Activated CD8-positive, alpha-beta memory T cell treated with anti-CD3 and anti-CD28 coated beads for 36 hours (primary cell): ENCODE results near the gene TMEM259. TPM values are rescaled to one million over a fixed set of nuclear protein-coding genes. Genes with fewer than 3 reads are reported as not detected.

ENCODE experiments used
- CTCF ChIA-PET: fragments of 350-600 bp; sonication (Branson Sonifier 250); formaldehyde crosslinking; loops from one replicate; lab custom pipeline; 2021; ENCODE audit warnings: antibody characterized with exemption; lab: Charles Lee
- POLR2A ChIA-PET: fragments of 350-600 bp; sonication (Branson Sonifier 250); formaldehyde crosslinking; loops from one replicate; lab custom pipeline; 2021; ENCODE audit warnings: antibody characterized with exemption; lab: Charles Lee
- total RNA-seq, 2 experiments: library from RNA; stranded (reverse); gene quantifications; one replicate each; pipeline ENCODE4 v1.2.3, GENCODE V29; 2021

TMEM259 gene
- total RNA-seq, 2 experiments from 2014 or later, result 132 to 141 TPM

DNA sequence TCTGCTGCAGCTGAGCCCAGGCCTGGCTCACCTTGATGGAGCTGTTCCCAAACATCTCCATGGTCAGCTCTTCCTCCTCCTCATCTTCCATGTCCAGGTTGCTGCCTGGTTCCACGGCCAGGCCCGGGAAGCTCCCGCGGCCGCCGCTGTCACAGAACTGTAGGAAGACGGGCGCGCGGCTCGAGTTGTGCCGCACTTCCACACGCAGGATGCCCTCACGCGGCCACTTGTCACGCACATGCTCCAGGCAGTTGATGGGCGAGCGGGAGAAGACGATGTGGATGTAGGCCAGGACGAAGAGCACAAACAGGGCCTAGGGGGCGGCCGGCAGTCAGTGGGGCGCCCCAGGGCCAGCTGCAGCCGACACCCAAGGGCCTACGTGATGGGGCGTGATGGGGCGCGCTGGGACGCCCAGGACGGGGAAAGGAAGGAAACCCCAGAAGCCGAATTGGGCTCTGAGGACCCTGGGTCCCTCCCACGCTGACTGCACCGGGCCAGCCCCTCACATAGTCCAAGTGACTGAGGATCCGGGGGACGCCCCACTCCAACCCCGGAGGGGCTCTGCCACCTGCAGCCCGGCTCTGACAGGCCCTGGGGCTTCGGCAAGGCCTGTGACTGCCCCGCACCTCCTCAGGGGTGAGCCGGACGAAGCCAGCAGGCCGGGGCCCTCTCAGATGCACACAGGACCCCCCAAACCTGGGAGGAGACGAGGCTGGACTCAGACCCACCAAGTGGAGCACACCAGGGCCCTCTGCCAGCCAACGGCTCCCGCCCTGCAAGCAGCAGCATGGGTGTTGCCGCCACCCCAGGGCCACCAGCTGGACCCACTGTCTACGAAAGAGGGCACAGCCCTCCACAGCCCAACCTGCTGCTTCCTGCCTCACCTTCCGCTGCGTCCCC is 6.5 kb downstream of the TMEM259 start:
- CTCF ChIA-PET, result interaction anchor here (0.5 kb wide), 1 partner anchor 244 kb away, joined by 4 read pairs; no protein-coding TSS in a partner anchor
- POLR2A ChIA-PET, result interaction anchor here (0.5 kb wide), 1 partner anchor 162 kb away, joined by 3 read pairs; no protein-coding TSS in a partner anchor

DNA sequence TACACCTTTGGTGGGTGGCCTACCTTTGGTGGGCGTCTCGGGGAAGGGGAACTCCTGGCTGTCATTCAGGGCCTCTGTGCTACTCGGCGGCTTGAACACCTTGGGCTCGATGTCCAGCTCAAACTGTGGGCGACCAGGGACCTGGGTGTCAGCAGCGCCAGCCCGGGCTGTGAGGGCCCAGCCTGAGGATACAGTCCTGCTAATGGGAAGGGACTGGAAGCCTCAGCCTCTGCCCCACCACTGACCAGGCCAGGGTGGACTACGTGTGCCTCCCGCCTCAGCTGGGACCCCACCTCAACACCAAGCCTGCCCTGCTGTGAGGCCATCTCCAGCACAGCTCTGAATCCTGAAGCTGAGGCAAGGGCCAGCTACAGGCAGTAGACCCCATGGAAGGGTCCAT is 7.7 kb downstream of the TMEM259 start:
- ChIA-PET POLR2A (interaction anchor here (0.5 kb wide), 1 partner anchor 232 kb away, joined by 3 read pairs; no protein-coding TSS in a partner anchor), CTCF (no interaction called here)

DNA sequence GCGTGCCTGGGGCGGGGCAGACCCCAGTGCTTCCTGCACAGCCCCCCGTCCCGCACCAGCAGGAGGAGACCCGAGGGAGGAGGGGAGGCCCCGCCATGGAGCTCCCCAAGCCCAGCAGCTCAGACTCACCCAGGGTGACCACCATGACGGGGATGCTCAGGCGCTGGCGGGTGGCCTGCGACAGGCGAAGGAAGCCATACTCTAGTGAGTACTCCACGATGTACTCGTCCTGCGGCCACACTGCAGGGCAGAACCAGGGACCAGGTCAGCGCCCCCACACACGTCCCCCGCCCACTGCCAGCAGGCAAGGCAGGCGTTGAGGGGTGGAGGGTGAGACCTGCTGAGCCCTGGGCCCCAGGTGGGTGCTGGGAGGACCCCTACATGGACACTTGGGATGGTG is 8.6 kb downstream of the TMEM259 start:
- POLR2A ChIA-PET, result no interaction called here
- CTCF ChIA-PET, result no interaction called here

DNA sequence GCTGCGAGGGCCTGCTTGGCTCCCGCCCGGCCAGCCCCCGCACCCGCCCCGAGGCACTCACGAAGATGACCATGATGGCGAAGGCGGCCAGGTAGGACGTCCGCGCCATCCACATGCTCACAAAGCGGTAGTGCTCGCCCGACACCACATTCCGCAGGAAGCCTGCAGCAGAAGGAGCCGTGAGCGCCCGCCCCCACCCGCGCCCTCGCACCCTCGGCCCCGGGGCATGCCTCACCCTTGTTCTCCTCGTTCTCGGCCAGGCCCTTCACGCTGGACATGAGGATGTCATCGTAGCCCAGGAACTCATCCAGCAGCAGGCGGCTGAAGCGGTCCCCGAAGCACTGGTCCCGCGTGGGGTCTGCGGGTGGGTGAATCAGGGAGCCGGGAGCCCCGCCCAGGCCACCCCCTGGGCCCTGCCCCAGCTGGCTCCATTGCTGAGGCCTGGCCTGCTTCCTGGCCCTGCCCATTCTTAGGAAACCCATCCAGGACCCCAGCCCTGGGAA is 9.0 kb downstream of the TMEM259 start:
- CTCF ChIA-PET, result no interaction called here
- POLR2A ChIA-PET, result no interaction called here

DNA sequence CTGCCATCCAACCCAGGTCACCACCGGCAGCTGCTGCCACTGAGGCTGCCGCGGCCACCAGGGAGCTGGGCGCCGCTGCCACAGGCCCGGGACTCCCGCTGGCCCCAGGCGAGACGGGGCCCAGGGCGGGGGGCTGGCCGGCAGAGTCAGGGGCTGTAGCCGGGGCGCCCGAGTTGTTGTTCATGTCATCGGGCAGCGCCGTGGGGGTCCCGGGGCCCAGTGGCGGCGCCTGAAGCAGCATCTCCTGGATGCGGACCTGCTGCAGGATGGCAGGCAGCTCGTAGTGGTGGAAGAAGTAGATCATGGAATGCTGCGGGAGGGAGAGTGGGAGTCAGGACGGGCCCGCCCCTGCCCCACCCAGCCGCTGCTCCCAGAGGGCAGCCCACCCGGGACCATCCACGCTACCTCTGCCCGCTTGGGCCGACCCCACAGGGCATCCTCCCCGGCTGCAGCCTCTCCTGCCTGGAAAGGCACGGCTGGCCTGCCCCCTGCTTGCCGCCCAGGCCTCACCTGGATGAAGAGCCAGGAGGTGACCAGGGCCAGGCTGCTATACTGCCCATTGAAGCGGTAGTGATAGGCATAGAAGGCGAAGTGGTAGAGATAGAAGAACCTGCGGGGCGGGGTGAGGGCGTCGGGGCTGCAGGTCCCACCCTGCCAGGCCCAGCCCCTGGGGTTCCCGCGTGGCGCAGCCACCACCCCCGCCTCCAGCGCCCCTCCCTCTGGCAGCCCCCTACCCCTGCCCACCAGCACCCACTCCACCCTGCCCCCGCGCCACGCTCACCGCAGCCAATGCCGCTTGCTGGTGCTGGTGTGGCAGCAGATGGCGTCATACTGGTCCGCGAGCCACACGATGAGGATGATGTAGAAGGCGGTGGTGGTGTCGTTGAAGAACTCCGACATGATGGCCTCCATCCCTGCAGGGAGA is 10.1 kb downstream of the TMEM259 start:
- POLR2A ChIA-PET, result no interaction called here
- CTCF ChIA-PET, result no interaction called here

DNA sequence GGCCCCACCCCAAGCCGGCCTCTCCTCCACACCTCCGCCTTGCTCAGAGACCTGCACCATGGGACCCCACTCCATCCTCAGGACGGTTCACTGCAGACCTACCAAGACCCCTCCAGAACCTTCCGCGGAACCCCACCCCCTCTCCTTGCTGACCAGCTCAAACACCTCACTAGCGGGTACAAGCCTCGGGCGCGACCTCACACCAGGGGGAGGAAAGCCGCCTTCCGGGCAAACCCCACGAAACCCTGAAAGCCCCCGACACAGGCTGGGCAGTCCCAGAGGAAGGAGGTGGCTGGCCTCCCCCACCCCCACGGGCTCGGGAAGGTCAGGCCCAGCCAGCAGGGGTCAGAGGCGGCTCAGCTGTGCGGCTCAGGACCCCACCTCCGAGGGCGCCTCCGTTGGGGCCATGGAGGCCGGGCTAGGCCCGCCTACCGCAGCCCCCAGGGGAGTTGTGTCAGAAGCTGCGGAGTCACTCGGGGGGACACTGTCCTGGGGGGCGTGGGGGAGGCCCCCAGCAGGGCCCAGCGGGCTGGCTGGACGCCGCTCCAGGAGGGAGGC is 10.9 kb downstream of the TMEM259 start:
- CTCF ChIA-PET, result no interaction called here

DNA sequence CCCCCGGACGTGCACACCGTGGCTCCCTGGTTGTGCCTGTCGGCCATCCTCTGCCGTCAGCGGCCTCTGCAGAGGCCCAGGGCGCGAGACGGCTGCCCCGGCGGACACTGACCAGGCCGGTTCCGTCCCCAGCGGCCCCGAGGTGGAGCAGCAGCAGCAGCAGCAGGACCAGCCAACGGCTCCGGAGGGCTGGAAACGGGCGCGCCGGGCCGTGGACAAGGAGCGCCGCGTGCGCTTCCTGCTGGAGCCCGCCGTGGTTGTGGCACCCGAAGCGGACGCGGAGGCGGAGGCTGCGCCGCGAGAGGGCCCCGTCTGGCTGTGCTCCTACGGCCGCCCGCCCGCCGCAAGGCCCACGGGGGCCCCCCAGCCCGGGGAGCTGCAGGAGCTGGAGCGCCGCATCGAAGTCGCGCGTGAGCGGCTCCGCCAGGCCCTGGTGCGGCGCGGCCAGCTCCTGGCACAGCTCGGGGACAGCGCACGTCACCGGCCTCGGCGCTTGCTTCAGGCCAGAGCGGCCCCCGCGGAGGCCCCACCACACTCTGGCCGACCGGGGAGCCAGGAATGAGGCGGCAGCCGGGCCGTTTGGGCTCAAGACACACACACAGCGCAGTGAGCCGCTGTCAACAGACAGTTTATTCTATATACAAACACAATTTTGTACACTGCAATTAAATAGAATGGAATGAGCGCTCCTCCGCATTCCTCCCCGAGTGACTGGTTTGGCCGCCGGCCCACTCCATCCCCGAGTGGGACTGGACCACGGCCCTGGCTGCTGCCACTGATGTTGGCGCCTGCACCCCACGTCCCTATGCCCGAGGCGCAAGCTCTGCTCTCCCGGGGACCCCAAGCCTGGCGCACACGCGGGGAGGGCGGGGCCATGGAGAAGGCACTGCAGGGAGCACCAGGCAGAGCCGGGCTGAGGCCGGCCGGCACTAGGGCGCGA is 11.6 kb downstream of the TMEM259 start:
- ChIA-PET CTCF (no interaction called here), POLR2A (no interaction called here)

More for the DNA sequence above, 10.9 kb downstream of the TMEM259 start:
- POLR2A ChIA-PET, result no interaction called here

DNA sequence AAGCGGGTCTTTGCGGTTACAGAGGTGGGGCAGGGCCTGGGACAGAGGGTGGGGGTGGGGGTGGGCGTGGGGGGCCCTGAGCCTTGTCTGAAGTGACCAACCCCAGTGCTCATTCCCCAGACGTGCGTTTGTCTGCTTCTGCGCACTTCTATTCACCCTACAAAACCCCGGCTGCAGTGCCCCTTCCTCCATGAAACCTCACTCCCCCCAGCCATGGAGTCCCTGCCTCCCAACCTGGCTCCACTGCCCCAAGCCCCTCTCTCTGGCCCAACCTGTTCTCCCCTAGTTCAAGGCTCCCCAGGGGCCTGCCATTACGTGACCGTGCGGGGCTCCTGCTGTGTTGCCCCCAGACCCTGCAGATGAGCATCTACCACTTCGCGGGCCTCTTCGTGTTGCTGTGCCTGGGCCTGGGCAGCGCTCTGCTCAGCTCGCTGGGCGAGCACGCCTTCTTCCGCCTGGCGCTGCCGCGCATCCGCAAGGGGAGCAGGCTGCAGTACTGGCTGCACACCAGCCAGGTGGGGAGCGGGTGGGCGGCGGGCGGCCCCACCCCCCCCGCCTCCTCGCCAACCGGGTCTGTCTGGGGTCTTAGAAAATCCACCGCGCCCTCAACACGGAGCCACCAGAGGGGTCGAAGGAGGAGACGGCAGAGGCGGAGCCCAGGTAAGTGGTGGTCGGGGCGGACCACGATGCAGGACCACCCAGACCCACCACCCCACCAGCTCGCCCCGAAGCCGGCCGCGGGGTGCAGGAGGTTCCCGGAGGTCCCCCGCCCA is 12.5 kb downstream of the TMEM259 start:
- ChIA-PET POLR2A (no interaction called here), CTCF (no interaction called here)

DNA sequence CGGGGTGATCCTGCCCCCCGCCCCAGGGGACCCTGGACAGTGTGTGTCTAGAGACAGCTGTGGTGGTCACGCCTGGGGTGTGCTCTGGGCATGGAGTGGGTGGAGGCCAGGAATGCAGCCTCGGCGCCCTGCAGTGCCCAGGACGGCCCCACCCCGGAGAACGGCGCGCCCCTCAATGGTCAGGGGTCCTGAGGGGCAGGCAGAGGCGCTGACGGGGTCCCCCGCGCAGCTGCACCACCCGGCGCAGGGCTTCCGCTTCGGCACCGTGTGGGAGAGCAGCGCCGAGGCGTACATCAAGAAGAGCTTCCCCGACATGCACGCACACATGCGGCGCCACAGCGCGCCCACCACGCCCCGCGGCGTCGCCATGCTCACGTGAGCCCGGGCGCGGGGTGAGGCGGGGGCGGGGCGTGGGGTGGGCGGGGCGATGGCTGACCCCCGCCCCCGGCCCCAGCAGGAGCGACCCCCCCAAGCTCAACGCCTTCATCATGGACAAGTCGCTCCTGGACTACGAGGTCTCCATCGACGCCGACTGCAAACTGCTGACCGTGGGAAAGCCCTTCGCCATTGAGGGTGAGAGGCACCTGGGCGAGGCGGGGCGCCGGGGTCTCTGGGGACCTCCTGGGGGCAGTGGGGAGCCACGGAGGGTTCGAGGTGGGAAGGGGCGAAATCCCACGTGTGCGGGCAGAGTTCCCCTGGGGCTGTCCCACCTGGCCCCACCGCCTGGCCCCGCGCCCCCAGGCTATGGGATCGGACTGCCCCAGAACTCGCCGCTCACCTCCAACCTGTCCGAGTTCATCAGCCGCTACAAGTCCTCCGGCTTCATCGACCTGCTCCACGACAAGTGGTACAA is 13.3 kb downstream of the TMEM259 start:
- CTCF ChIA-PET, result interaction anchor here (0.6 to 1.1 kb wide), 4 partner anchors 10 to 151 kb away, joined by 3 to 5 read pairs (median 4); partner anchors contain the start of gene WDR18
- POLR2A ChIA-PET, result no interaction called here

DNA sequence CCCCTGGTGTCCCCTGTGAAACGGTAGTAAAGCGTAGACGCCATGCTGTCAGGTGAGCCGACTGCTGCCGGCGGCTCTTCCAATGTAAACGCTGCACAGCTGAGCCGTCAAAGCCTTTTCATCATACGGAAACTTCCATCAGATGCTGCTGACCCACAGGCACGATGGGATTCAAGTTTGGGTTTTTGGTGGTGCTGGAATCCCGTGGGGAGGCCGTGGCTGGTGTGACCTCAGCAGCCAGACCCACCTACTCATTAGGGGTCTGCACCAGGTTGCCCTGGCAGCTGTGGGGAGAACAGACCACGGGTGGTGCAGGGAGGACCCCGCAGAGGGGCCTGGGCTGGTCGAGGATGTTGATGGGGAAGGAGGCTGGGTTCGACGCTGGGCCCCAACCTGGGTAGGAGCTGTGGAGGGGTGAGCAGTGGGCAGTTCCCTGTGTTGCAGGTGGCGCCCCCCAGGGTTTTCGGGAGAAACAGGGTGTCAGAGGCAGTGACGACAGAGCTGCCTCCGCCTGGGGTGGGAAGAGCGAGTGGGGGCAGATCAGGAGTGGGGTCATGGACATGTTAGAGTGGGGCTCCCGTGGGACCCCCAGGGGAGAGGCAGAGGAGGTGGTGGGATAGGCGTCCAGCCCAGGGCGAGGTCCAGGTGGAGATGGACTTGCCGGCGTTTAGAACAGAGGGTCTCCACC is 14.1 kb downstream of the TMEM259 start:
- ChIA-PET CTCF (interaction anchor here (0.8 to 1.1 kb wide), 3 partner anchors 10 to 23 kb away, joined by 3 to 5 read pairs (median 3); partner anchors contain the start of gene WDR18), POLR2A (no interaction called here)

DNA sequence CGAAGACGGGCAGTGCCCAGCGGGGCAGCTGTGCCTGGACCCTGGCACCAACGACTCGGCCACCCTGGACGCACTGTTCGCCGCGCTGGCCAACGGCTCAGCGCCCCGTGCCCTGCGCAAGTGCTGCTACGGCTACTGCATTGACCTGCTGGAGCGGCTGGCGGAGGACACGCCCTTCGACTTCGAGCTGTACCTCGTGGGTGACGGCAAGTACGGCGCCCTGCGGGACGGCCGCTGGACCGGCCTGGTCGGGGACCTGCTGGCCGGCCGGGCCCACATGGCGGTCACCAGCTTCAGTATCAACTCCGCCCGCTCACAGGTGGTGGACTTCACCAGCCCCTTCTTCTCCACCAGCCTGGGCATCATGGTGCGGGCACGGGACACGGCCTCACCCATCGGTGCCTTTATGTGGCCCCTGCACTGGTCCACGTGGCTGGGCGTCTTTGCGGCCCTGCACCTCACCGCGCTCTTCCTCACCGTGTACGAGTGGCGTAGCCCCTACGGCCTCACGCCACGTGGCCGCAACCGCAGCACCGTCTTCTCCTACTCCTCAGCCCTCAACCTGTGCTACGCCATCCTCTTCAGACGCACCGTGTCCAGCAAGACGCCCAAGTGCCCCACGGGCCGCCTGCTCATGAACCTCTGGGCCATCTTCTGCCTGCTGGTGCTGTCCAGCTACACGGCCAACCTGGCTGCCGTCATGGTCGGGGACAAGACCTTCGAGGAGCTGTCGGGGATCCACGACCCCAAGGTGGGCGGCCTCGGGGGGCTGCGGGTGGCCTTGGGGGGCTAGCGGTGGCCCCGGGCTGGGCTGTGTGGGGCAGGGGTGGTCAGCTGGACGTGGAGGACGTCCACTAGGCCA is 15.9 kb downstream of the TMEM259 start:
- ChIA-PET POLR2A (interaction anchor here (0.6 to 1.0 kb wide), 2 partner anchors 21 to 142 kb away, joined by 3 to 11 read pairs; partner anchors contain the start of gene WDR18), CTCF (interaction anchor here (0.7 to 1.0 kb wide), 2 partner anchors 83 to 190 kb away, joined by 3 to 4 read pairs; no protein-coding TSS in a partner anchor)

DNA sequence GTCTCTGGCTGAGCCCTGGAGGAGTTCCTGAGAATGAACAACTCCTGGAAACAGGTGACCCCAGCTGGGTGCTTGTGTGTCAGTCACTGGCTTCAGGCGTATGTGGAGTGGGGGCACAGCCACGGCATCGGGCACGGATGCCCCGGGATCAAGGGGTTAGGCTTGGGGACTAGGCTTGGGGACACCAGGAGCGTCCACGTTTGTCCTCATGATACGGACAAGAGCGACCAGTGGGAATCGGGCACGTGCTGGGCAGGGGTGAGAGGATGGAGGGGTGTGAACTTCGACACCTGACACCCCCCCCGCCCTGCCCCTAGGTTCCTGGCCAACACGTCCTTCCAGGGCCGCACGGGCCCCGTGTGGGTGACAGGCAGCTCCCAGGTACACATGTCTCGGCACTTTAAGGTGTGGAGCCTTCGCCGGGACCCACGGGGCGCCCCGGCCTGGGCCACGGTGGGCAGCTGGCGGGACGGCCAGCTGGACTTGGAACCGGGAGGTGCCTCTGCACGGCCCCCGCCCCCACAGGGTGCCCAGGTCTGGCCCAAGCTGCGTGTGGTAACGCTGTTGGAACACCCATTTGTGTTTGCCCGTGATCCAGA is 16.6 kb downstream of the TMEM259 start:
- POLR2A ChIA-PET, result interaction anchor here (1.0 kb wide), 1 partner anchor 20 kb away, joined by 3 read pairs; the partner anchor contains the start of gene WDR18
- CTCF ChIA-PET, result interaction anchor here (0.8 to 1.1 kb wide), 3 partner anchors 12 to 240 kb away, joined by 3 to 5 read pairs (median 3); no protein-coding TSS in a partner anchor

DNA sequence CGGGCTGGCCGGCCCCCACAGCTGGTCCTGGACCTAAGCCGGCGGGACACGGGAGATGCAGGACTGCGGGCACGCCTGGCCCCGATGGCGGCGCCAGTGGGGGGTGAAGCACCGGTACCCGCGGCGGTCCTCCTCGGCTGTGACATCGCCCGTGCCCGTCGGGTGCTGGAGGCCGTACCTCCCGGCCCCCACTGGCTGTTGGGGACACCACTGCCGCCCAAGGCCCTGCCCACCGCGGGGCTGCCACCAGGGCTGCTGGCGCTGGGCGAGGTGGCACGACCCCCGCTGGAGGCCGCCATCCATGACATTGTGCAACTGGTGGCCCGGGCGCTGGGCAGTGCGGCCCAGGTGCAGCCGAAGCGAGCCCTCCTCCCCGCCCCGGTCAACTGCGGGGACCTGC is 17.6 kb downstream of the TMEM259 start:
- CTCF ChIA-PET, result interaction anchor here (0.5 to 1.1 kb wide), 6 partner anchors 11 to 241 kb away, joined by 3 to 6 read pairs (median 4); no protein-coding TSS in a partner anchor
- POLR2A ChIA-PET, result interaction anchor here (1.0 kb wide), 1 partner anchor 67 kb away, joined by 3 read pairs; no protein-coding TSS in a partner anchor

DNA sequence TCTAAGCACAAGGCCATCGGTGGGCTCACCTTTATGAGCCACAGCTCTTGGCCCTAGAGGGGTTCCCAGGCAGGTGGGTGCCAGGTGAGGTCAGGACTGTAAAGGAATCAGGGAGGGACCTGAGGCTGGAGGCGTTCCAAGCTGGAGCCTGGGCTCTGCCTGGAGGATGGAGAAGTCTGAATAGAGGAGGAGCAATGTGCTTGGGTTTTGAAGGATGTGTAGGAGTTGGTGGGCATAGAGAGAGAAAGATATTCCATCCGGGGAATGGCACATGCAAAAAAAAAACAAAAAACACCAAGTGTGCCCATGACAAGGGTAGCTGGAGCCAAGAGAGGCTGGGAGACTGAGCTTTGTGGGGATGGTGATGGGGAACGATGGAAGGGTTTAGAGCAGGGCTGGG is 18.3 kb downstream of the TMEM259 start:
- POLR2A ChIA-PET, result no interaction called here

More for the DNA sequence above, 18.3 kb downstream of the TMEM259 start:
- CTCF ChIA-PET, result interaction anchor here (0.6 to 0.8 kb wide), 4 partner anchors 183 to 447 kb away, joined by 3 to 4 read pairs (median 4); no protein-coding TSS in a partner anchor
